Measurements from ENCODE around the gene AFMID.
A peak's percentile ranks its signal among the peaks of the same experiment; 100 is the strongest.

Gene AFMID

DNA sequence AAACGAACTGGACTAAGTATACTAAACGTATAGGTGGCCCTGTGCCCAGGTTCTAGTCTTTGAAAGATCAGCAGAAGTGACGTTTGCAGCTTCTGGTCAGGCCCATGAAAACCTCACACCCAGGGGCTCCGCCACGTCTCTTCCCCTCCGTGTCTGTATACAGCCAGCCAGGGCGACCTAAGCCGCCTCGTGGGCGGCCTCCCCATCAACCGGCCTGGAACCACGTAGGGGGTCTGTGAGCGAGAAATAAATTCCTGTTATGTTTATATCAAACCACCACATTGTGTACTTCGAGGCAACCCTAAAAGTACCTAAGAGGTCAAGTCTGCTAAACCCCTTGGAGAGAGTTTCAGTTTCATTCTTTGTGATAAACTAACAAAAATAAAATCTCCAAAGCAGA is 7.1 kb upstream of the AFMID start:
- peaks cover 61% of the 10 kb centered on the region for H3K36me3 ChIP-seq (ENCODE audit: insufficient read depth, low read length)
- H3K27me3 ChIP-seq (ENCODE audit: insufficient read depth, low read length) = no peaks in the 10 kb centered on the region
- H3K9me3 ChIP-seq (ENCODE audit: low read length) = no peaks in the 10 kb centered on the region
- no peak overlapping the region for H2AFZ ChIP-seq (ENCODE audit: low read depth, low read length)
- H3K4me1 ChIP-seq (ENCODE audit: insufficient read depth, low read length) = peaks cover 14% of the 10 kb centered on the region
- no peak overlapping the region for H3K4me3 ChIP-seq (ENCODE audit: low read length)

DNA sequence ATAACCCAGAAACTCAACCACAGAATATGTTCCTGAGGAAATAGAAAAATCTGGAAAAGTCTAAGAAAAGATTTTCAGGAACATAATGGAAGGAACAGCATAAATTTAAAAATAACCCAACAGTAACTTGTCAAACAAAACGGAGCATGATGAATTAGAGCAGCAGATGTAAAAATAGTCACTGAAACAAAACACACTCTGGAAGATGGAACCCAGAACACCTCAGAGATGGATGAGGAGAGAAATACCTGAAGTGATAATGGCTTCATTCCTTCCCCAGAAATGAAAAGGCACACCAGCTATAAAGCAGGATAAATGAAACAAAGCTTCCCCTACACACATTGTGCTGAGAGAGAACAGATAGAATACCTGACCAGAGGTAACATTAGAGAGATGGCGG is 6.7 kb upstream of the AFMID start:
- peaks cover 17% of the 10 kb centered on the region for H3K4me1 ChIP-seq (ENCODE audit: insufficient read depth, low read length)
- H3K4me3 ChIP-seq (ENCODE audit: low read length) = no peak overlapping the region
- no peak overlapping the region for H2AFZ ChIP-seq (ENCODE audit: low read depth, low read length)
- no peaks in the 10 kb centered on the region for H3K9me3 ChIP-seq (ENCODE audit: low read length)
- H3K27me3 ChIP-seq (ENCODE audit: insufficient read depth, low read length) = no peaks in the 10 kb centered on the region
- H3K36me3 ChIP-seq (ENCODE audit: insufficient read depth, low read length) = peaks cover 58% of the 10 kb centered on the region

DNA sequence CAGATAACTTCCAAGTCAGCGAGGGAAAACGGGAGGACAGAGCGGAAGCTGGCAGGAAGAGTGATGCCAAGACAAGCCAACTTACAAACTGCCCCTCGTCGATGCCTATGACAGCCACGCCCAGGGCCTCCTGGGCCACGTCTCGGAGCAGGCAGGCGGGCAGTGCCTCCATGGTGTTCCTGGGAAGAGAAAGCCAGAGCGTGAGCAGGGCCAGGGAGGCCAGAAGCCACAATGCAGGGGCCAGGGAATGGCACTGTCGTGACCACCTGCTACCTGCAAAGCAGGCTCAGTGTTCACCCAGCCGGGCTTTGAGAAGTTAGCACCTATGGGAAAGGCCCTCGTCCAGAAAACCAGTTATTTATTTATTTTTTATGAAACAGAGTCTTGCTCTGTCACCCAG is 4.7 kb upstream of the AFMID start:
- no peaks in the 10 kb centered on the region for H3K27me3 ChIP-seq (ENCODE audit: insufficient read depth, low read length)
- peaks cover 52% of the 10 kb centered on the region for H3K36me3 ChIP-seq (ENCODE audit: insufficient read depth, low read length)
- H2AFZ ChIP-seq (ENCODE audit: low read depth, low read length) = no peak overlapping the region

DNA sequence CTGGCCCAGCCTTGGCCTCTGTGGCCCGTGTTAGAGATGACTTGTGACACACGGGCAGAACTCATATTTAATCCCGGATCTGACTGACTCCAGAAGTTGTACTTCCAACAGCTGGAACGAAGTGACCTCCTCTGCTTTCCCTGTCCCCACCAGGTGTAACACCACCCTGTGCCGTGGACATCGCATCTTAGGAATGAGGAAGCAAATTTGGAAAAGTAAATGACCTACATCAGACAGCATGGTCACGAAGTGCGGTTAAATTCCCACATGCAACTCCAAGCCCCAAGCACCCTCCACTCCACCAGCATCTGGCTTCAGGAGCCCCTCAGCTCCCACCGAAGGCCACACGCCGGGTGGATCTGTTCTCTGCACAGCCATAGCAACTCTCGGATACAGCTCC is 3.2 kb upstream of the AFMID start:
- no peak overlapping the region for H2AFZ ChIP-seq (ENCODE audit: low read depth, low read length)
- H3K27me3 ChIP-seq (ENCODE audit: insufficient read depth, low read length) = no peaks in the 10 kb centered on the region
- H3K4me3 ChIP-seq (ENCODE audit: low read length) = no peak overlapping the region
- no peaks in the 10 kb centered on the region for H3K9me3 ChIP-seq (ENCODE audit: low read length)
- peaks cover 44% of the 10 kb centered on the region for H3K36me3 ChIP-seq (ENCODE audit: insufficient read depth, low read length)
- peaks cover 37% of the 10 kb centered on the region for H3K4me1 ChIP-seq (ENCODE audit: insufficient read depth, low read length)

More for the DNA sequence above, 4.7 kb upstream of the AFMID start:
- peaks cover 28% of the 10 kb centered on the region for H3K4me1 ChIP-seq (ENCODE audit: insufficient read depth, low read length)
- H3K9me3 ChIP-seq (ENCODE audit: low read length) = no peaks in the 10 kb centered on the region
- H3K4me3 ChIP-seq (ENCODE audit: low read length) = no peak overlapping the region

DNA sequence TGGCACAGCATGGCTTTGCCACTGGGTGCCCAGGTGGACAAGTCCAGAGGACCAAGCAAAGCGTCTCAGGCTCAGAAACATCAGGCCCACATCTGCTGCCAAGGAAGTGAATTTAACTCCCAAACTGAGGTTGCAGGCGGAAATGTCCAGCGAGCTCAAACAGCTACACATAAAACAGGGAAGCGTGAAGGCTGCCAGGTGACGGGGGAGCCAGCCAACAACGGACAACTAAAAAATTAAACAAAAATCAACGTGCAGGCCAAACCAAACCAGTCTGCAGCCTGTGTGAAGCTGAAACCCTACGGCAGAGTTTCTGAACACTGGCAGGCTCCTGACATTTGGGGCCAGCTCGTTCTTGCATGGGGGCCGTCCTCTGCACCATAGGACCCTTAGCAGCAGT is 2.8 kb upstream of the AFMID start:
- Histone ChIP-seq H3K4me3 (ENCODE audit: low read length) (no peak overlapping the region), H2AFZ (ENCODE audit: low read depth, low read length) (no peak overlapping the region), H3K4me1 (ENCODE audit: insufficient read depth, low read length) (peaks cover 37% of the 10 kb centered on the region), H3K9me3 (ENCODE audit: low read length) (no peaks in the 10 kb centered on the region), H3K27me3 (ENCODE audit: insufficient read depth, low read length) (no peaks in the 10 kb centered on the region), H3K36me3 (ENCODE audit: insufficient read depth, low read length) (peaks cover 40% of the 10 kb centered on the region)

DNA sequence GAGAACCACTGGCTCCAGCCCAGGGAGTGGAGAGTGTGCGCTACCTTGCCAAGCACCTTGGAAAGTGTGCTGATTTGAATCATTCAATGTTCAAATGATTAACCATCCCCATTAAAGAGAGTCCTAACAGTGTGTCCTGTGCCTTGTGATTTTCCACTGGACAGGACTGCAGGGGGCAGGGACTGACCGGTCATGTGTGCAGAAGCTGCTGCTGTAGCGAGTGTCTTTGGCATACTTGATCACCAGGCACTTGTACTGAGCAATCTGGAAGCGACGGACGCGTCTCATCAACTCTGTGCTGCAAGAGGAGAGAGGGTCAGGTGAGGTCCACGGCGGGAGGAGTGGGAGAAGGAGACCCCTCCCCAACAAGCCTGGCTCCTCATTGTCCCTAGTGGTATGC is 2.3 kb upstream of the AFMID start:
- Histone ChIP-seq H3K4me3 (ENCODE audit: low read length) (no peak overlapping the region), H2AFZ (ENCODE audit: low read depth, low read length) (no peak overlapping the region), H3K4me1 (ENCODE audit: insufficient read depth, low read length) (peaks cover 37% of the 10 kb centered on the region), H3K9me3 (ENCODE audit: low read length) (no peaks in the 10 kb centered on the region), H3K27me3 (ENCODE audit: insufficient read depth, low read length) (no peaks in the 10 kb centered on the region), H3K36me3 (ENCODE audit: insufficient read depth, low read length) (peaks cover 38% of the 10 kb centered on the region)

DNA sequence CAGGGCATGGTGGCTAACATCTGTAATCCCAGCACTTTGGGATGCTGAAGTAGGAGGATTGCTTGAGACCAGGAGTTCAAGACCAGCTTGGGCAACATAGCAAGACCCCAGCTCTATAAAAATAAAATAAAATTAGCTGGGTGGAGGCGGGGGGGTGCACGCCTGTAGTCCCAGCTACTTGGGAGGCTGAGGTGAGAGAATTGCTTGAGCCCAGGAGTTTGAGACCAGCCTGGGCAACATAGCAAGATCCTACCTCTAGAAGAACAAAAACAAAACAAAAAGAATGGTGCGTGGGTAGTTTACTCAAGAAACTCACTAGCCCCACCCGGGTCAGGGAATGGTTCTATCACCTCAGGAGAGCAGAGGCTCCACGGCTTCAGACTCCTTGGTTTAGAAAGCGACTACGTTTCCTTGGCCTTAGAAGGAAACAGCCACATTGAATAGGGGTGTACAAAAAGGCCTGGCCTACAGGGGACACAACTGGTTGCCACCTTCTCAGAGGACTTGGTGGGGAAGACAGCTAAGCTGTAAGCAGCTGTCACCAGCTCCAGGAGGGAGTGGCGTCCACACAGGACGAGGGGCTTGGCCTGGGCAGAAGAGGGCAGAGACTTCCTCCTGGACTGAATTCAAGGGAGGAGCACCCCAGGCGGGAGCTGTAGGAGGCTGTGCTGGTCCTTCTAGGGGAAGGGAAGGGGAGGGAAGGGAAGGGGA is 1.0 kb upstream of the AFMID start:
- H3K4me3 ChIP-seq (ENCODE audit: low read length) = peak overlapping the region; percentile 78
- no peaks in the 10 kb centered on the region for H3K9me3 ChIP-seq (ENCODE audit: low read length)
- H3K36me3 ChIP-seq (ENCODE audit: insufficient read depth, low read length) = peaks cover 38% of the 10 kb centered on the region
- no peaks in the 10 kb centered on the region for H3K27me3 ChIP-seq (ENCODE audit: insufficient read depth, low read length)
- H3K4me1 ChIP-seq (ENCODE audit: insufficient read depth, low read length) = peaks cover 37% of the 10 kb centered on the region
- H2AFZ ChIP-seq (ENCODE audit: low read depth, low read length) = no peak overlapping the region

DNA sequence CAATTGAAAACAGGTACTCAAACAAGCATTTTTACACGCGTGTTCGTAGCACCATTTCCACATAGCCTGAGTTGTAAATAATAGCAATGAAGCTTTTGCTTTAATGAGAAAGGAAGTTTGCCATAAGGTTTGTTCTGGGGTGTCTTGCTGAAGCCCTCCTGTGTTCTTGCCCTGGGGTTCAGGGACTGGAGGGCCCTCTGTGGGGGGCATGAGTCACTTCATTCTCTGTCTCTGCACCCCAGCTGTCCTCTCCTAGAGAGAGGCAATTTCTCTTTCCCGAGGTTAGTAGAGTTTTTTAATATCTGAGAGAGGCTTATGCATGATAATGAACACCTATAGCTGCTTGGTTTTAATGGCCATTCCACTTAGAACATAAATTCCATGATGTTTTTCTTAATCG is 9.6 kb downstream of the AFMID start:
- Histone ChIP-seq H3K27me3 (ENCODE audit: insufficient read depth, low read length) (no peaks in the 10 kb centered on the region), H3K4me3 (ENCODE audit: low read length) (no peak overlapping the region), H3K36me3 (ENCODE audit: insufficient read depth, low read length) (peaks cover 27% of the 10 kb centered on the region), H3K9me3 (ENCODE audit: low read length) (no peaks in the 10 kb centered on the region), H3K4me1 (ENCODE audit: insufficient read depth, low read length) (peaks cover 4% of the 10 kb centered on the region), H2AFZ (ENCODE audit: low read depth, low read length) (no peak overlapping the region)

DNA sequence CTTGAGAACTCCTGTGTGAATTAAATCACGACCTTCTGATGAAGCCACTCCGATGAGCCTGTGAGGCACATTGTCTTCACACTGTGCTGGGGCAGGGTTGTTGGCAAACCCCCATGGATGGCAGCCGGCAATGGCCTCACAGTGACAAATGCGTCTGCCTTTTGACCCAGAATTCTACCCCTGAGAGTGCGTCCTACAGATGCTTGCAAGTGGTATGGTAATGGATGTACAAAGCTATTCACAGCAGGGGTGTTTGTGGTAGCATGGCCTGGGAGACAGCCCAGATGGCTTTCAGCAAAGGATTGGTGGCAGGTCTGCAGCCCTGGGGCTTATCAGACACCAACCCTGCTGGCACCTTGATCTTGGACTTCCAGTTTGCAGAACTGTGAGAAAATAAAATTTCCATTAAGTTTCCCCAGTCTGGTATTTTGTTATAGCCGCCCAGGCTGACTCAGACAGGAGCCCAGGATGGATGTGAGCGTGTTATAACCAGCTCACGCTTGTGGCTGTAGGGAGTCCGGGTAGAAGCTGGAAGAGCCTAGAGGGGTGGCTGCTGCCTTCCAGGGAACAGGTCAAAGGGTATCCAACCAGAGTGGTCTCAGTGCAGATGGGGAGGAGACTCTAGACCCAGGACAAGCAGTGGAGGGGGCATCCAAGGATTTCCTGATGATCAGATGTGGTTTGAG is 10.1 kb downstream of the AFMID start:
- Histone ChIP-seq H2AFZ (ENCODE audit: low read depth, low read length) (no peak overlapping the region), H3K4me3 (ENCODE audit: low read length) (no peak overlapping the region), H3K9me3 (ENCODE audit: low read length) (no peaks in the 10 kb centered on the region), H3K27me3 (ENCODE audit: insufficient read depth, low read length) (no peaks in the 10 kb centered on the region), H3K4me1 (ENCODE audit: insufficient read depth, low read length) (peaks cover 4% of the 10 kb centered on the region), H3K36me3 (ENCODE audit: insufficient read depth, low read length) (peaks cover 27% of the 10 kb centered on the region)

DNA sequence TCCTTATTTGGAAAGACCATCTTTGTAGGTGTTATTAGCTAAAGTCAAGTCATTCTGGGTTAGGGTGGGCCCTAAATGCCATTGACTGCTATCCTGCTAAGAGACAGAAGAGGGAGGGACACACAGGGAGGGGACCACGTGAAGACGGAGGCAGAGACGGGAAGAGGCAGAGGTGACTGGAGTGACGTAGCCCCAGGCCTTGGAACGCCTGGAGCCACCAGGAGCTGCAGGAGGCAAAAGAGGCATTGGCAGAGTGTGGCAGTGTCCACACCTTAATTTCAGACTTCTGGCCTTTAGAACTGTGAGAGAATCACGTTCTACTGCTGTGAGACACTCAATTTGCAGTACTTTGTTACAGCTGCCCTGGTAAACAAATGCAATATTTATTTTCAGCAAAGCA is 13.3 kb downstream of the AFMID start:
- H3K36me3 ChIP-seq (ENCODE audit: insufficient read depth, low read length) = peaks cover 36% of the 10 kb centered on the region
- no peak overlapping the region for H2AFZ ChIP-seq (ENCODE audit: low read depth, low read length)
- peaks cover 4% of the 10 kb centered on the region for H3K4me1 ChIP-seq (ENCODE audit: insufficient read depth, low read length)
- no peak overlapping the region for H3K4me3 ChIP-seq (ENCODE audit: low read length)
- H3K27me3 ChIP-seq (ENCODE audit: insufficient read depth, low read length) = no peaks in the 10 kb centered on the region
- no peaks in the 10 kb centered on the region for H3K9me3 ChIP-seq (ENCODE audit: low read length)

DNA sequence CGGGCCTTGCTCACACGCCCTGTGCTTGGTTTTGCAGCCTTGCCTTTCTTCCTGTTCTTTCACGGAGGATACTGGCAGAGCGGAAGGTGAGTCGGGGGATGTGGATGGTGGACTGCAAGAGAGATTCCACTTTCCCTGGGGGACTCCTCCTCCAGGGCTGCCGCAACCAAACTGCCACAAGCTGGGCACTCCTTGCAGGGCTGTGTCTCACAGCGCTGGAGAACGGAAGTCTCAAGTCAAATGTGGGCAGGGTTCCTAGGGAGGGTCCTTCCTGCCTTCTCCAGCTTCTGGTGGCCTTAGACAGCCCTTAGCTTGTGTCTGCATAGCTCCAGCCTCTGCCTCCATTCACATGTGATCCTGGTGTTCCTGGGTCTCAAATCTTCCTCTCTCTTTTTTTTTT is 15.5 kb downstream of the AFMID start:
- Histone ChIP-seq H3K4me1 (ENCODE audit: insufficient read depth, low read length) (no peaks in the 10 kb centered on the region), H3K9me3 (ENCODE audit: low read length) (no peaks in the 10 kb centered on the region), H3K36me3 (ENCODE audit: insufficient read depth, low read length) (peaks cover 34% of the 10 kb centered on the region), H3K27me3 (ENCODE audit: insufficient read depth, low read length) (no peaks in the 10 kb centered on the region), H3K4me3 (ENCODE audit: low read length) (no peak overlapping the region), H2AFZ (ENCODE audit: low read depth, low read length) (no peak overlapping the region)

DNA sequence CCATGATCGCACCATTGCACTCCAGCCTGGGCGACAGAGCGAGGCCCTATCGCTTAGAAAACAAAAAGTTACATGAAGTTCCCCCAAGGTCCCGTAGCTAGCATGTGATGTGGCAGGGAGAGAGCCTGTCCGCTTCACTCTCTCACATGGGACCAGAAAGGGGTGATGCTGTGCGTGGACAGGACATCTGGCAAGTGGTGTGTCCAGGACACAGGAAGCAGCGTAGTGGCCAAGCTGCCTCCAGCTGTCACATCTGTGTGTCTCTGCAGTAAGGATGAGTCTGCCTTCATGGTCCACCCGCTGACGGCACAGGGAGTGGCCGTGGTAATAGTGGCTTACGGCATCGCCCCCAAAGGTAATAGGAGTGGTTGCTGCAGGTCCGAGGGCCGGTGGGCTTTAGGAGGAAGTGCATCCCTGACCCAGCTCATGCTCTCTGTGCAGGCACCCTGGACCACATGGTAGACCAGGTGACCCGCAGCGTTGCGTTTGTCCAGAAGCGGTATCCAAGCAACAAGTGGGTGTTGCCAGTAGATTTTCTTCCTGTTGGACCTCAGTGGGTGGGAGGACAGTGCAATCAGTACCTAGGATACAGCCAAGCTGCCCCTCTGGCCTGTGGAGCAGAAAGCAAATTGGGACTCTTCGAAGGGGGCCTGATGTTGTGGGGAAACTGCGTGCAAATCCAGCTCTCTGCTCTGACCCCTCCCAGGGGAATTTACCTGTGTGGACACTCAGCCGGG is 17.4 kb downstream of the AFMID start:
- Histone ChIP-seq H3K4me1 (ENCODE audit: insufficient read depth, low read length) (no peaks in the 10 kb centered on the region), H3K36me3 (ENCODE audit: insufficient read depth, low read length) (peaks cover 31% of the 10 kb centered on the region), H2AFZ (ENCODE audit: low read depth, low read length) (no peak overlapping the region), H3K27me3 (ENCODE audit: insufficient read depth, low read length) (no peaks in the 10 kb centered on the region), H3K9me3 (ENCODE audit: low read length) (no peaks in the 10 kb centered on the region), H3K4me3 (ENCODE audit: low read length) (no peak overlapping the region)

DNA sequence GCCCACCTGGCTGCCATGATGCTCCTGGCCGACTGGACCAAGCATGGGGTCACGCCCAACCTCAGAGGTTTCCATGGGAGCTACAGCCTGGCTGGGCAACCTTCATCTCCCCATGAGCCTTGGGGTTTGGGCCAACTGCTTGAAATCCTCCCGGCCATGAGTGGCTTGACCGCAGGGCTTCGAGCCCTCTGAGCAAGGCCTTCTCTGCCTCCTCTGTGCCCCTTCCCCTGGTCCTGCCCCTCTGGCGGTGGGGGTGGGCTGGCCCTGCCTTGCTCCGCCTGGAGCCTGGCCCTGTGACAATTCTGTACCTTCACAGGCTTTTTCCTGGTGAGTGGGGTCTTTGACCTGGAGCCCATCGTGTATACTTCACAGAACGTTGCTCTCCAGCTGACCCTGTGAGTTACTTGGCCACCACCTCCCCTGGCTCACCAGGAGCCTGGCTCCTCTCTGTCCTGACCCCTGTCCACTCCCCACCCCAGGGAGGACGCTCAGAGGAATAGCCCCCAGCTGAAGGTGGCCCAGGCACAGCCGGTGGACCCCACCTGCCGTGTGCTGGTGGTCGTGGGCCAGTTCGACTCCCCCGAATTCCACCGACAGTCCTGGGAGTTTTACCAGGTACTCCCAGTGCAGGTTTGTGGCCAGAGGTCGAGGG is 18.1 kb downstream of the AFMID start:
- H3K4me1 ChIP-seq (ENCODE audit: insufficient read depth, low read length) = no peaks in the 10 kb centered on the region
- peaks cover 31% of the 10 kb centered on the region for H3K36me3 ChIP-seq (ENCODE audit: insufficient read depth, low read length)
- no peak overlapping the region for H3K4me3 ChIP-seq (ENCODE audit: low read length)
- H2AFZ ChIP-seq (ENCODE audit: low read depth, low read length) = no peak overlapping the region
- H3K9me3 ChIP-seq (ENCODE audit: low read length) = no peaks in the 10 kb centered on the region
- no peaks in the 10 kb centered on the region for H3K27me3 ChIP-seq (ENCODE audit: insufficient read depth, low read length)

Measured in neuron (in vitro differentiated cells).